Measurements from ENCODE around the gene SCYGR1.
"Not testable (repeated sequence)": the region's sequence is repeated elsewhere in the genome, so short reads cannot be mapped to it uniquely, and the experiment has no call there.

SCYGR1 gene

DNA sequence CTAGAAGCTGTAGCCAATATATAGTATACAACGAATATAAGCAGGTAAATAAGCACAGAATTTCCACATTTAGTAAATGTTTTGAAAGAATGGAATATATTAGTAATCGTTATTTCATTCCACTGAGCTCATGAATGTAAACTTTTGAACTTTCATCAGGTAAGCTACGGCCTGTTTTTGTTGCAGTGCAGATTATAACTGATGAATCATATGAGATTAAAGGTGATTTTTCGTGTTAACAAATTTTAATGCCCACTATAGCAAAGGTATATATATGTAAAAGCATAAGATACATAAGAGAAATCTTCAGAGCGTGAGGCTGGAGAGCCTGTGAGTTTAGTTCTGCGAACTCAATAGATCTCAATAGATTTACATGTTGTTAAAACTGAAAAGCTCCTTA, 1.1 kb downstream of the SCYGR1 start:
- Histone ChIP-seq H3K4me1 (ENCODE audit: low read depth, poor library complexity, severe bottlenecking) (no peaks in the 10 kb centered on the region), H3K27ac (no peak overlapping the region), H2AFZ (ENCODE audit: low read depth) (no peak overlapping the region), H3K9ac (no peak overlapping the region), H3K36me3 (ENCODE audit: insufficient read depth) (no peaks in the 10 kb centered on the region), H4K20me1 (ENCODE audit: insufficient read depth) (no peaks in the 10 kb centered on the region), H3K27me3 (ENCODE audit: insufficient read depth, low read depth) (no peaks in the 10 kb centered on the region), H3K79me2 (ENCODE audit: insufficient read depth, low read depth) (no peaks in the 10 kb centered on the region), H3K4me3 (IDR thresholded peaks at IDR 0.05; ENCODE audit: insufficient read depth, low read depth, low read length) (no peak overlapping the region), H3K4me2 (no peak overlapping the region)
- TF ChIP-seq CTCF (conservative IDR thresholded peaks at IDR 0.05; ENCODE audit: low read depth, low read length) = no peak

GRCh38 chr2:227383686-227384085, 4.1 kb downstream of the SCYGR1 start:
- Histone ChIP-seq H4K20me1 (ENCODE audit: insufficient read depth) (no peaks in the 10 kb centered on the region), H3K36me3 (ENCODE audit: insufficient read depth) (no peaks in the 10 kb centered on the region), H3K4me3 (IDR thresholded peaks at IDR 0.05; ENCODE audit: insufficient read depth, low read depth, low read length) (no peak overlapping the region), H2AFZ (ENCODE audit: low read depth) (no peak overlapping the region), H3K27ac (no peak overlapping the region), H3K79me2 (ENCODE audit: insufficient read depth, low read depth) (no peaks in the 10 kb centered on the region), H3K9ac (no peak overlapping the region), H3K4me2 (no peak overlapping the region), H3K27me3 (ENCODE audit: insufficient read depth, low read depth) (no peaks in the 10 kb centered on the region), H3K4me1 (ENCODE audit: low read depth, poor library complexity, severe bottlenecking) (no peaks in the 10 kb centered on the region)
- no peak for TF ChIP-seq CTCF (conservative IDR thresholded peaks at IDR 0.05; ENCODE audit: low read depth, low read length)

DNA sequence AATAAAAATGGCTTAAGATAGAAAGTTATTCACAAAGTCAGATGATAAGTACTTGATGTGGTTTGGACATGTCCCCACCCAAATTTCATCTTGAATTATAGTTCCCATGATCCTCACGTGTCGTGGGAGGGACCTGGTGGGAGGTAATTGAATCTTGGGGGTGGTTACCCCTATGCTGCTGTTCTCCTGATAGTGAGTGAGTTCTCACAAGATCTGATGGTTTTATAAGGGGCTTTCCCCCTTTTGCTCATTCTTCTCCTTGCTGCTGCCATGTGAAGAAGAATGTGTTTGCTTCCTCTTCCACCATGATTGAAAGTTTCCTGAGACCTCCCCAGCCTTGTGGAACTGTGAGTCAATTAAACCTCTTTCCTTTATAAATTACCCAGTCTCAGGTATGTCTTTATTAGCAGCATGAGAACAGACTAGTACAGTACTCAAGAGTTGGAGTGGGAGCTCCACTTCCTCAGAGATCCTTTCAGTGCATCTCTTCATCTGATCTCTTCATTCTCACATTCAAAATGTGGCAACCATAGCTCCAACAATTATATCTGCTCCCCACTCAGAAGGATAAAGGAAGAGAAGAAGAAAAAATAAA, 5.4 kb downstream of the SCYGR1 start:
- H3K27ac ChIP-seq; H3K4me1 ChIP-seq (ENCODE audit: low read depth, poor library complexity, severe bottlenecking); H3K4me2 ChIP-seq; H3K79me2 ChIP-seq (ENCODE audit: insufficient read depth, low read depth); H4K20me1 ChIP-seq (ENCODE audit: insufficient read depth); H3K9ac ChIP-seq; H3K36me3 ChIP-seq (ENCODE audit: insufficient read depth); H3K4me3 ChIP-seq (IDR thresholded peaks at IDR 0.05; ENCODE audit: insufficient read depth, low read depth, low read length); H2AFZ ChIP-seq (ENCODE audit: low read depth); H3K27me3 ChIP-seq (ENCODE audit: insufficient read depth, low read depth): not testable (repeated sequence)

DNA sequence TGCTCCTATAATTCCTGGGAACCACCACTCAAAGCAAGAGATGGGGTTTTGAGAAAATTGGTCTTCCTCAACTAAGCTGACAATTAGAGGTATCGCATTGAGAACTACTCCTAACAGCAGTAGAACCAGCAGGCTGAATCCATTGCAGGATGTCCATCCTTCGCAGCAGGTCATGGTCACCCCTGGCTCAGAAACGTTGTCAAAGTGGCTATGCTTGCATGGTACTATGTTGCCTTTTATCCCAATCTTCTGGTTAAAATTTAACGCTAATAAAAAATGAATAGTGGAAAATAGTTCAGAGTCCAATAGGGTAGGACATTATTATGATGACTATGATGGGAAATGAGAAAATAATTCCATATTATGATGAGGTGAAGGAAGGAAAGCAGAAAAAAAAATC, 8.7 kb downstream of the SCYGR1 start, which contains the start of gene TM4SF20:
Gene TM4SF20 (minus strand): TSS at position 212 of the 400 bp plus-strand sequence. CDS start 38 bp downstream, at position 174.
- Histone ChIP-seq H3K4me2 (no peak within 1 kb of the TSS), H4K20me1 (ENCODE audit: insufficient read depth) (no peaks in the 10 kb centered on the region), H3K79me2 (ENCODE audit: insufficient read depth, low read depth) (no peaks in the 10 kb centered on the region), H3K36me3 (ENCODE audit: insufficient read depth) (no peaks in the 10 kb centered on the region), H3K4me3 (IDR thresholded peaks at IDR 0.05; ENCODE audit: insufficient read depth, low read depth, low read length) (no peak within 1 kb of the TSS), H3K27me3 (ENCODE audit: insufficient read depth, low read depth) (no peaks in the 10 kb centered on the region), H3K4me1 (ENCODE audit: low read depth, poor library complexity, severe bottlenecking) (no peaks in the 10 kb centered on the region), H3K9ac (no peak within 1 kb of the TSS), H3K27ac (no peak within 1 kb of the TSS), H2AFZ (ENCODE audit: low read depth) (no peak within 1 kb of the TSS)
- TF ChIP-seq CTCF (conservative IDR thresholded peaks at IDR 0.05; ENCODE audit: low read depth, low read length) = no peak

GRCh38 chr2:227378371-227378782, 9.4 kb downstream of the SCYGR1 start:
- Histone ChIP-seq H3K4me2 (no peak overlapping the region), H4K20me1 (ENCODE audit: insufficient read depth) (no peaks in the 10 kb centered on the region), H3K27ac (no peak overlapping the region), H3K79me2 (ENCODE audit: insufficient read depth, low read depth) (no peaks in the 10 kb centered on the region), H3K4me3 (IDR thresholded peaks at IDR 0.05; ENCODE audit: insufficient read depth, low read depth, low read length) (no peak overlapping the region), H2AFZ (ENCODE audit: low read depth) (no peak overlapping the region), H3K36me3 (ENCODE audit: insufficient read depth) (no peaks in the 10 kb centered on the region), H3K4me1 (ENCODE audit: low read depth, poor library complexity, severe bottlenecking) (no peaks in the 10 kb centered on the region), H3K27me3 (ENCODE audit: insufficient read depth, low read depth) (no peaks in the 10 kb centered on the region), H3K9ac (no peak overlapping the region)
- TF ChIP-seq CTCF (conservative IDR thresholded peaks at IDR 0.05; ENCODE audit: low read depth, low read length) = no peak

Measured in KMS-11 (cell line).